GM12878 (cell line): ENCODE results near the gene NLRC5. TPM values are rescaled to one million over a fixed set of nuclear protein-coding genes. Genes with fewer than 3 reads are reported as not detected.

Experiments used
- ATAC-seq: fragments of 200-7000 bp; cut with Tn5 transposase; 3 replicates; pipeline ENCODE4 v1.9.1; 2020; ENCODE audit warnings: mild to moderate bottlenecking, moderate library complexity
- BruUV-seq: library from RNA; stranded (reverse); fragments of 400-500 nt; replicated peaks from 2 replicates; lab custom pipeline; 2021; lab: Mats Ljungman, UMichigan
- CTCF ChIA-PET: fragments of 300-600 bp; sonication (Branson Sonifier 250); formaldehyde crosslinking; extraction: SDS; loops from one replicate; lab custom pipeline; 2021; ENCODE audit warnings: inconsistent platforms; lab: Yijun Ruan, JAX
- POLR2A ChIA-PET: fragments of 350-600 bp; formaldehyde crosslinking; extraction: SDS; loops from one replicate; lab custom pipeline; 2021; ENCODE audit warnings: inconsistent platforms; lab: Charles Lee
- RAD21 ChIA-PET: fragments of 300-600 bp; sonication (Branson Sonifier 250); formaldehyde crosslinking; loops from one replicate; lab custom pipeline; 2023; ENCODE audit warnings: antibody characterized with exemption; ENCODE audit not compliant: unreplicated experiment; lab: Charles Lee
- SMC1A ChIA-PET: fragments of 300-600 bp; sonication (Branson Sonifier 250); formaldehyde crosslinking; loops from one replicate; lab custom pipeline; 2023; ENCODE audit not compliant: unreplicated experiment, uncharacterized antibody; lab: Charles Lee
- DNase-seq: peaks from one replicate; pipeline ENCODE4 v3.0.0-alpha.2; 2011; ENCODE audit warnings: low read depth, low spot score
- FAIRE-seq: peaks from 3 replicates; lab custom pipeline; 2011; peaks lifted over from hg19 to GRCh38; lab: Jason Lieb, UNC
- H2AFZ ChIP-seq: 2 replicates; pipeline ENCODE4 v1.6.0; 2011; ENCODE audit warnings: low read depth, low read length, control low read depth; ENCODE audit not compliant: control insufficient read depth
- H3K27ac ChIP-seq: 2 replicates; pipeline ENCODE4 v1.5.1; 2011; ENCODE audit warnings: control low read depth; ENCODE audit not compliant: control insufficient read depth, insufficient read depth
- H3K27me3 ChIP-seq, 2 experiments: replicated peaks in 1 of 2; 2 replicates each; pipeline versions ENCODE4 v1.6.0 to v1.6.1; 2011; ENCODE audit warnings: low read length in 1 of 2; ENCODE audit not compliant: control insufficient read depth in 2 of 2, insufficient read depth in 2 of 2
- H3K36me3 ChIP-seq, 2 experiments: 2 replicates each; pipeline ENCODE4 v1.5.1; 2011; ENCODE audit warnings: low read length in 1 of 2; ENCODE audit not compliant: control insufficient read depth in 2 of 2, insufficient read depth in 2 of 2
- H3K4me1 ChIP-seq: 2 replicates; pipeline ENCODE4 v1.6.1; 2011; ENCODE audit warnings: mild to moderate bottlenecking, low read length, moderate library complexity, mixed read lengths; ENCODE audit not compliant: control insufficient read depth, insufficient read depth
- H3K4me2 ChIP-seq: 2 replicates; pipeline ENCODE4 v1.6.0; 2011; ENCODE audit warnings: control low read depth; ENCODE audit not compliant: control insufficient read depth, insufficient read depth
- H3K4me3 ChIP-seq: fragments of 200-600 bp; sonication (generic); 2 replicates; pipeline ENCODE4 v1.5.1; 2016
- H3K79me2 ChIP-seq: 2 replicates; pipeline ENCODE4 v1.6.0; 2011; ENCODE audit warnings: low read length; ENCODE audit not compliant: control insufficient read depth, insufficient read depth
- H3K9ac ChIP-seq: 2 replicates; pipeline ENCODE4 v1.8.0; 2011; ENCODE audit warnings: low read length, control low read depth, mixed read lengths; ENCODE audit not compliant: control insufficient read depth, insufficient read depth
- H3K9me3 ChIP-seq: replicated peaks from 3 replicates; pipeline ENCODE4 v1.5.1; 2011; ENCODE audit warnings: mild to moderate bottlenecking, low read length; ENCODE audit not compliant: control insufficient read depth, insufficient read depth
- H4K20me1 ChIP-seq: 2 replicates; pipeline ENCODE4 v1.6.0; 2011; ENCODE audit not compliant: control insufficient read depth, insufficient read depth
- EGR1 ChIP-seq, 2 experiments: IDR thresholded peaks; 1 replicate in 1 of 2; 2 replicates in 1 of 2; pipeline ENCODE4 v1.6.1; 2011 to 2012; ENCODE audit warnings: low read depth in 2 of 2, low read length in 2 of 2, borderline replicate concordance in 1 of 2, mild to moderate bottlenecking in 1 of 2, moderate library complexity in 1 of 2
- HDAC2 ChIP-seq: fragments of 200-600 bp; sonication (generic); IDR thresholded peaks from 2 replicates; pipeline ENCODE4 v1.6.1; 2017
- IKZF1 ChIP-seq: fragments of 450-650 bp; conservative IDR thresholded peaks from 2 replicates; pipeline ENCODE4 v1.6.1; 2017; ENCODE audit warnings: antibody characterized with exemption, mild to moderate bottlenecking
- MYC ChIP-seq: IDR thresholded peaks from 2 replicates; pipeline ENCODE4 v1.6.1; 2011; ENCODE audit warnings: mild to moderate bottlenecking, low read length, moderate library complexity, inconsistent platforms; ENCODE audit not compliant: insufficient read depth, insufficient replicate concordance, insufficient read length, severe bottlenecking
- PAX8 ChIP-seq: fragments of 450-650 bp; IDR thresholded peaks from 2 replicates; pipeline ENCODE4 v1.6.1; 2017; ENCODE audit warnings: mild to moderate bottlenecking, moderate library complexity
- SREBF1 ChIP-seq: IDR thresholded peaks from 2 replicates; pipeline ENCODE4 v1.6.1; 2012; ENCODE audit warnings: mild to moderate bottlenecking, low read length
- SUPT20H ChIP-seq: IDR thresholded peaks from 2 replicates; pipeline ENCODE4 v1.6.1; 2011; ENCODE audit warnings: low read depth, mild to moderate bottlenecking, low read length, moderate library complexity, borderline replicate concordance; ENCODE audit not compliant: control insufficient read depth
- TAF1 ChIP-seq: IDR thresholded peaks from 2 replicates; pipeline ENCODE4 v1.6.1; 2011; ENCODE audit warnings: mild to moderate bottlenecking, low read depth, low read length, borderline replicate concordance
- TARDBP ChIP-seq: IDR thresholded peaks from 2 replicates; pipeline ENCODE4 v1.6.1; 2016; ENCODE audit warnings: borderline replicate concordance
- WGBS: methylation state at CpG from one replicate; pipeline ENCODE4 v1.1.6; 2016; ENCODE audit warnings: low lambda C conversion rate; ENCODE audit not compliant: insufficient replicate concordance, insufficient coverage; ENCODE audit errors: missing lambda C conversion rate; 5-methylcytosine and 5-hydroxymethylcytosine counted together
- in situ Hi-C: fragments of 300-500 bp; cut with MboI; formaldehyde crosslinking; loops from 9 replicates; pipeline ENCODE4 v1.14.3; 2018; ENCODE audit warnings: mixed read lengths
- intact Hi-C: fragments of 100-400 bp; cut with micrococcal nuclease; formaldehyde crosslinking; loops from one replicate; pipeline ENCODE4 v1.14.2; 2022; ENCODE audit not compliant: unreplicated experiment
- polyA plus RNA-seq, 11 experiments: library from polyadenylated mRNA; depleted of rRNA in 4 of 11; unstranded in 6 of 11; stranded (reverse) in 5 of 11; fragments of >200 nt; fragmentation: Nextera tagmentation in 4 of 11; fragmentation: Illumina TruSeq in 1 of 11; extraction: Ambion mirVana in 4 of 11; extraction: Trizol in 1 of 11; gene quantifications; 1 replicate in 1 of 11; 2 replicates in 10 of 11; pipeline versions ENCODE4 v1.2.1 to v1.2.3, GENCODE V29; 2011 to 2016; ENCODE audit warnings: inconsistent platforms in 2 of 11, missing spikeins in 2 of 11, low read depth in 1 of 11
- total RNA-seq, 4 experiments: library from RNA; depleted of rRNA in 3 of 4; stranded (reverse); fragments of >200 nt in 3 of 4; fragmentation: Illumina TruSeq in 1 of 4; extraction: Trizol in 1 of 4; gene quantifications; 2 replicates each; pipeline versions ENCODE4 v1.2.1 to v1.2.3, GENCODE V29; 2013 to 2021
- TF ChIP-seq, protein P1 (sequence below): IDR thresholded peaks from 2 replicates; pipeline ENCODE4 v1.6.1; 2012; ENCODE audit warnings: low read depth, low read length, improper control_type of control experiment

NLRC5 gene
- total and polyA plus RNA-seq, 10 of the 15 experiments (the other 5 are each of a cell fraction or from before 2014, with no cell fraction given): 13.1 to 105 (median 57.3) TPM

DNA sequence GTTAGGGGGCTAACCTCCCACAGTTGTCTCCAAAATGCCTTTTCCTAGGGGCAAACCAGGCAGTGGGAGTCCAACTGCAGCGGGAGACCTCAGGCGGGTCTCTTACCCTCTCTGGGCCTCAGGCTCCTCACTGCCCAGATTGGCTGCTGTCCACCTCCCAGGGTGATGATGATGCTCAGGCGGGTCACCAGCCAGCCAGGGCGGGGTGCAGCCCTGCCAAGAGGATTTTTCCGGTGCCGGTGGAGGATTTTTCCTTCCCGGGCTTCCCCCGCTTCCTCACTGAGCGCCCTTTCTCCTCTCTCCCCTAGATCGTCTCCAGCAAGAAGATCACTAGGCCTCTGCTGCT, 125.8 kb downstream of the NLRC5 start:
- in situ Hi-C loops (no loop called here), intact Hi-C loops (no loop called here)
- Histone ChIP-seq H2AFZ (no peak overlapping the region), H3K27me3 (no peaks in the 10 kb centered on the region), H4K20me1 (no peaks in the 10 kb centered on the region), H3K36me3 (no peaks in the 10 kb centered on the region), H3K4me1 (peaks cover 20% of the 10 kb centered on the region), H3K4me2 (no peak overlapping the region), H3K79me2 (no peaks in the 10 kb centered on the region), H3K9ac (no peak overlapping the region), H3K4me3 (no peak overlapping the region), H3K9me3 (no peaks in the 10 kb centered on the region)
- ChIA-PET CTCF (no interaction called here), RAD21 (no interaction called here), SMC1A (no interaction called here), POLR2A (no interaction called here)
- FAIRE-seq: no peak
- WGBS: 74% methylated on average over 10 of the region's 10 CpGs
- ATAC-seq: no peak
- no peak for DNase-seq
- BruUV-seq: no TSS peak
- TF ChIP-seq TARDBP (no peak), TAF1 (no peak), HDAC2 (no peak), EGR1 (IDR thresholded peaks at IDR 0.05; ENCODE audit: borderline replicate concordance in 1 of 2, low read depth in 2 of 2, low read length in 2 of 2) (no peak), SREBF1 (no peak), MYC (no peak), IKZF1 (no peak), SUPT20H (no peak), PAX8 (no peak)
- TF ChIP-seq, protein P1, sequence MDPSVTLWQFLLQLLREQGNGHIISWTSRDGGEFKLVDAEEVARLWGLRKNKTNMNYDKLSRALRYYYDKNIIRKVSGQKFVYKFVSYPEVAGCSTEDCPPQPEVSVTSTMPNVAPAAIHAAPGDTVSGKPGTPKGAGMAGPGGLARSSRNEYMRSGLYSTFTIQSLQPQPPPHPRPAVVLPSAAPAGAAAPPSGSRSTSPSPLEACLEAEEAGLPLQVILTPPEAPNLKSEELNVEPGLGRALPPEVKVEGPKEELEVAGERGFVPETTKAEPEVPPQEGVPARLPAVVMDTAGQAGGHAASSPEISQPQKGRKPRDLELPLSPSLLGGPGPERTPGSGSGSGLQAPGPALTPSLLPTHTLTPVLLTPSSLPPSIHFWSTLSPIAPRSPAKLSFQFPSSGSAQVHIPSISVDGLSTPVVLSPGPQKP: no peak
- TF ChIP-seq, all 136 proteins: peak for 0
- no peak overlapping the region for H3K27ac ChIP-seq
